HG03039 (cell line): ENCODE measurements around the gene ALK.

Experiments
- ATAC-seq: cut with Tn5 transposase; IDR thresholded peaks from one replicate; pipeline ENCODE4 v1.9.1; 2021; ENCODE audit warnings: mild to moderate bottlenecking, moderate library complexity; ENCODE audit not compliant: unreplicated experiment

Gene ALK

GRCh38 chr2:29218550-29219125, 702.7 kb downstream of the ALK start:
- ATAC-seq, result no peak

DNA sequence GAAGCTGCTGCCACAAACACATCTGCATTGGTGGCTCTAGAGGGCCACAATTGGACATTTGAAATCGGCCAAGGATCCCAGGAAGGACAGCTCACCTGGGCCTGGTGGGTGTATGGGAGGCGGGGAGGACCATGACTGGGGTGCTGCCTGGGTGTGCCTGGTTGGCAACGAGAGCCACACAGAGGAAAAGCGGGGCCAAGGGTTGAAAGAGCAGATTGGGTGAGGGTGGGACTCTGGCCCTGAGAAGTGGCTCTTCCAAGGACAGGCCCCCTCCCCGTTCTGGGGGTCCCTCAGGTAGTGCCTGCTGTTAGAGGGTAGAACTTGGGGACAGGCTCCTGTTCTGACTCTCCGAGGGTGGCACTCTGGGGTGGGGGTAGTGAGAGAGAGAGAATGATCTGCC, 703.3 kb downstream of the ALK start:
- ATAC-seq, result no peak

GRCh38 chr2:29216609-29216909, 704.8 kb downstream of the ALK start:
- ATAC-seq, result no peak

DNA sequence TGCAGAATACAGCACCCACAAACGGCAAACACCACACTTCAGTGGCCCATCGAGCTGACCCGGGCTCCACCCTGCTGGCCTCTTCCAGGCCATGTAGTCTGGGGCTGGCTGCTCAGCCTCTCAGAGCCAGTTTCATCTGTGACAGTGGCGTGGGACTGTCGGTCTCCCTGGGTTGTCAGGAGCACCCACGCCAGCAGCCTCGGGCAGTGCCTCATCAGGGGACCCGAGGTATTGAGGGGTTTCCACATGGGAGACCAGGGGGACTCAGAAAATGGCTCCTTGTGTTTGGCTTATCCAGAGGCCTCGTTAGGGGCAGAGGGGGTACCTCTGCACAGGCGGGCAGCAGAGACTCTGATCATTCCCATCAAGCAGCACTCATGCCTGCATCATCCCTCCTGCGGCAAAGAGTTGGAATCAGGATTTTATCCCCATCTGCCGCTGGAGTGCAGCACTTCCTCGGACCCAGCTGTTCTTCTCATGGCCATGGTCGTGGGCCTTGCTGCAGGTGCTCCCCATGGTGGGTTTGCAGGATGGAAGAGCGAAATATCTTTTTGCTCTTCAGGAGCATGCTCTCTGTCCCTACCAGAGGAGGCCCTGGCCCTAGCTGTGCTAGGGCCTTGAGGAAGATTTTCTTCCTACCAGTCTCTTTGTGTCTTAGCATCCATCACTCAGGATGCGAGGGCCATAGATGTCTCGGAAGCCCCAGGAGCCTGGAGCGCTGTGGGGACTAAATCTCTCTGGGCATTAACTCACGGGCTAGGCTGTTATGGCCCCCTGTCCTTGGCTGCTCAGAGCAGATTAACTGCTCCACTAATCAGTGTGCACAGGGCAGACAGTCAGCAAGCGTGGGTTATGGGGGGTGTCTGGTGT, 705.4 kb downstream of the ALK start:
- ATAC-seq, result no peak

- ATAC-seq, result no peak
These were observed 706.3 kb downstream of the ALK start for GRCh38 chr2:29215073-29215472.

- ATAC-seq, result no peak
These were observed 707.5 kb downstream of the ALK start for GRCh38 chr2:29213888-29214291.

- ATAC-seq, result no peak
These were observed 709.4 kb downstream of the ALK start for GRCh38 chr2:29212009-29212408.

DNA sequence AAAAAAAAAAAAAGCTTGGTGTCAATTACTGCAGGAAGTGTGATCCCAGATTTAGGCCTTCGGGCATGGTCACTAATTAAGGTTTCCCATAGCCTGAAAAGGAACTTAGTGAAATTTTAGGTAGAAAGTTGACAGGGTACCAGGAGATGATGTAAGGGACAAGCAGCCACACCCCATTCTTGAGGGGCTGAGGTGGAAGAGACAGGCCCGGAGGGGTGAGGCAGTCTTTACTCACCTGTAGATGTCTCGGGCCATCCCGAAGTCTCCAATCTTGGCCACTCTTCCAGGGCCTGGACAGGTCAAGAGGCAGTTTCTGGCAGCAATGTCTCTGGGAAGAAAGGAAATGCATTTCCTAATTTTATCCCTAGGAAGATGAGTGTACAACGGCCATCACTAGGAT, 711.8 kb downstream of the ALK start:
- ATAC-seq, result no peak

DNA sequence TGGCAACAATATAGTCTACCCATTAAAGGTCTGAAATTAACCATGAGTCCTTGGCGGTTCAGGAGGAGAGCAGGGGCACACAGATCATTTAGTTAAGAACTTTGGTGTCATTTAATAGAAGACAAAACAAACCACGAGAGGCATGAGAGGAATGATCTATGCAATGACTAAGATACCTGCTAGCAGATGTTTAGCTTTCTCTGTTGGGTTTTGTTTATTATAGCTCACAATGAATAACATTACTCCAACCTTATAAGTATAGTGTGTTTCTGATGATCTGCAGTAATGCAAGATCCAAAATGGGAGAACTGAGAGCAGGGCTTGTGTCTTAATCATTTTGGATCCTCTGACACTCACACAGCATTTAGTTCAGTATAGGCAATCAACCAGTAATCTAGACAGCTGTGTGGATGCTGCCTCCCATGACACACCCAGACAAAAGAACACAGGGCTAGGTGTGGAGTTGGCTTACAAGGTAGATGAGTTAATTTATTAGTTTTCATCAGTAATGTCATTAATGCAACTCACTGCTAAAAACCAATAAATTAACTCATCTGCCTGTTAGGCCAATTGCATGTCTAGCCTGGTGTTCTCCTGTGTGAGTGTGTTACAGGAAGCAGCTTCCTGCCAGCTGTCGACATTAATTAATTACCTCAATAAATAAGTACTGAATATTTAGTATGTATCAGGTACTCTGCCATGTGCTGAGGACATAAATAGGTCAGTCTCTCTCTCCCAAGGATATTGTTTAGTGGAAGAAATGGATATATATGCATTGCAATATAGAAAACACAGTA, 713.8 kb downstream of the ALK start:
- ATAC-seq, result no peak

DNA sequence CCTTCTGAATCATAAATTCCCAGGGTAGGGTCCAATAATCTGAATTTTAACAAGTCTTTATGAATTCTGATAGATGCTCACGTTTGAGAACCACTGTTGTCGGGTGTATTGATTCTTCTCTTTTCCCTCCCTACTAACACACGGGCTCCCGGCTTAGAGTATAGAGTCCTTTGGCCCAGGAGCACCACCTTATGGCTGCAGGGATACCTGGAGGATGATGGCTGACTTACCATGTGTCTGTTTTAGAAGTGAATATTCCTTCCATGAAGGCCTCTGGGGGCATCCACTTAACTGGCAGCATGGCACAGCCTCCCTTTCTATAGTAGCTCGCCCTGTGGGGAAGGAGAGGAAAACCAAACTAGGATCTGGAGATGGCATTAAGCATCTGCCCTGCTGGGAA, 714.4 kb downstream of the ALK start:
- no peak for ATAC-seq

DNA sequence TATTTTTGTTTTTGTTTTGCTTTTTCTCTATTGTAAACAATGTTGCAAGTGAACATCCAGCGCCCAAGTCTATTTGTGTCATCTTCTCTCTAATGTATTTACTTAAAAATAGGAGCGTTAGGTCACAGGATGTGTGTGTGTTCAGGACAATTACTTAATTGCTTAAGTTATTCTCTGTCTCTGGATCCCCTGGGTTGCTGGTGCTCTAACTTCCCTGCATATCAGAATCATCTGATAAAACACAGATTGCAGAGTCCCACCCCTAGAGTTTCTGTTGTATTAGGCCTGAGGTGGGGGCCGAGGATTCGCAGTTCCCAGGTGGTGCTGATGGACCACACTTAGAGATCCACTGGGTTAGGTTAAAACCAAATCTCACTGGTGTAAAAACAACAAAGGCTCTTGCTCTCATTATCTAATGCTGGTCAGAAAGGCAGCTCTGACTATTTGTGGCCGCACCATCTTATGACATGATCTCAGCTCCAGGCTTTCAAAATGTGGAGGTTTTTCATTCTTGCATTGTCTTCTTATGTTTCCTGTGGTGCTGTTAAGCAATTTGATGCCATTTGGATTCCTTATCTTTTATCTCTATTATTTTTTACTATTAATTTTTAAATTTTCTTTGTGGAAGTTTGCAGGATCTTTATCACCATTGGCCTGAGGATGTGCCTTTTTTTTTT, 718.4 kb downstream of the ALK start:
- ATAC-seq, result no peak

- ATAC-seq, result no peak
These were observed 719.4 kb downstream of the ALK start for GRCh38 chr2:29201979-29202378.

DNA sequence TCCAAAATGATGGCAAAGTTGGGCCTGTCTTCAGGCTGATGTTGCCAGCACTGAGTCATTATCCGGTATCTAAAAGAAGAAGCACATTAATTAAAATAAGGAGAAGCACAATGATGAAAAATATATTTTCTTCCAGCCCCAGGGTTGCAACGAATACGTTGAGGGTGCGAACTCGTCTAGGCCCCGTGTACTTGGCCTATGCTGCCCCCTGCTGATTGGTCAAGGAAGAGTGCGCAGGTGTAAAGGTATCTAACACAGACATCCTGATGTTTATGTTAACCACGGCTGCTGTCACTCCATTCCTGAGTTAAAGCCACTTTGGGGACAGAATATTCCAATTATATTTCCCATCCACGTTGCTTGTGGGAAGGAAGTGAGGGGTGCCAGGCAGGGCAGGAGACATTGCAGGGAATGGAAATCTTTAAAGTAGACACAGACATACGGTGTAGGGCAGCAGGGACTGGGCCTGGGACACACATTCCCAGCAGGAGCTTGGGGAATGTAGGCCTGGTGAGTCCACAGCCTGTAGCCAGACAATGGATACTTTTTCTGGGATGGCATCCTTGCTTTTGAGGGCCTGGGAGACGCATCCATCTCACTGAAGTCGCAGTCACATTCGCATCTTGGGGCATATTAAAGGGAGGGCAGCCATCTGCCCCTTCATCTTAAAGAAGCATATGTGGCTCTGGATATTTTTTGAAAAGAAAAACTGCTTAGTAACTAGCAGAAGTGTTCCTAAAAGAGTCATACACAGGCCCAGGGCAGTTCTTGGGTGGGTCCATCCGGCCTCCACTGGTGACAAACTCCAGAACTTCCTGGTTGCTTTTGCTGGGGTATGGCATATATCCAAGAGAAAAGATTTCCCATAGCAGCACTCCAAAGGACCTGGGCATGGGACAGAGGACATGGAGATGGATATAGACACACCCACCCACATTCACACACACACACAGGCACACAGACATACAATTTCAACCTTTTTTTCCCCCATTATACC, 724.3 kb downstream of the ALK start:
- no peak for ATAC-seq

DNA sequence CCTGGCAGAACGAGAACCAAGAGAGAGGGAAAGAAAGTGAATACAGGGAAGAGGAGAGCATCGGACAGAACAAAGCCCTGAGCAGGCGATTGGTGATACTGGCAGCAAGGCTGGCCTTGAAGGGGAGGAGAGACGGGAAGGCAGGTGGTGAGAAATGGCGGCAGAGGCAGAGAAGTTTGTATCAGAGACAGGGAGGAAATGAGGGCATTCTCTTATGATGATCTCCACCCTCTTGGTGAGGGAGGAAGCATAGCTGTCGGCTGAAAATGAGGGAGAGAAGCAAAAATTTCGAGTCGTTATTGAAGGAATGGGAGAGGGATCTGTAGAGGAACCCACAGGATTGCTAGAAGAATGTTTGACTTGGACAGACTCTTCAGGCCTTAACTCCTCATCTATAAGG, 725.6 kb downstream of the ALK start:
- no peak for ATAC-seq

DNA sequence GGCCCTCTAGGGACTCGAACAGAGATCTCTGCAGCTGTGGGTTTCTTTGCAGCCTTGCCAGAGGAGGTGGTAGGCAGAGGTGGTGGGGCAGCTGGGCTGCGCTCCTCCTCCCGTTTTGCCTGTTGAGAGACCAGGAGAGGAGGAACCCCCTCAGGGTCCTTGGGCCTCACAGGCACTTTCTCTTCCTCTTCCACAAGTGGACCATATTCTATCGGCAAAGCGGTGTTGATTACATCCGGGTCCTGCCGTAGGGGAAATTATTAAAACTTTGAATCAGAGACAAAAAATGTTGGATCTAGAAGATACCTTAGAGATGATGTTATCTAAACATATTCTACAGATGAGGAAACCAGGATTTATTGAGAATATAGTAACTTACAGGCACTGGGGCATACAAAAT, 727.7 kb downstream of the ALK start:
- no peak for ATAC-seq

DNA sequence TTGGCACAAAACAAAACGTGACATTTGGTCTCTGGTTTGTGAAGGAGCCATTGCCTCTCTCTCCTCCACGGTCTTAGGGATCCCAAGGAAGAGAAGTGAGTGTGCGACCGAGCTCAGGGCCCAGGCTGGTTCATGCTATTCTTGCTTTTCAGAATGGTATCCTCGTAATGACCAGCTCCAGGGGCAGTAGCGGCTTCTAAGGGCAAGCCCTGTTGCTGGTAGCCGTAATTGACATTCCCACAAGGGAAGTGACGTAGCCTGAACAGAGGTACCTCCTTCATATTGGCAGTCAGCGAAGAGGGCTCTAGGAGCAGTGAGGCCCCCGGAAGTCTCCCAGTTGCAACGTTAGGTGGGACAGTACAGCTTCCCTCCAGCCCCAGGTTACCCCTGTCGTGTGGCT, 728.3 kb downstream of the ALK start:
- no peak for ATAC-seq

DNA sequence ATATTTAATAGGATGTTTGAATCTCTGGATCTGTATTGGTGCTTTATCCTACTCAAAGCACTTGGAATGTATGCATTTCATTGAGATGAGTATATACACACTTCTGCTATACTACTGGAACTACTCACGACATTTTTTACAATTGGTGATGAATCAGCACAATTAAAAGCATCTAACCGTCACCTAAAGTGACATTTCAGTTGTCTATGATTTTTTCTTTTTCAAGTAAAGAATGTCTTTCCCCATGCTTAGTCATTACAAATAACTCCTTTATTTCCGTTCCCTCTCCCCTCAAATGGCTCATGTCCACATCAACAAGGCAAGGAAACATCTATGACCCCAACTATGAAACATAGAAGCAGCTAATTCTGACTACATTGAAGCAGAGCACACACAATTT, 728.9 kb downstream of the ALK start:
- no peak for ATAC-seq

GRCh38 chr2:29191817-29192216, 729.6 kb downstream of the ALK start:
- no peak for ATAC-seq

- no peak for ATAC-seq
These were observed 732.3 kb downstream of the ALK start for GRCh38 chr2:29189052-29189451.

- no peak for ATAC-seq
These were observed 733.5 kb downstream of the ALK start for GRCh38 chr2:29187926-29188325.
